GM19438 (cell line): Measurements from ENCODE around the gene NOS1.
"Not testable (repeated sequence)": the region's sequence is repeated elsewhere in the genome, so short reads cannot be mapped to it uniquely, and the experiment has no call there.

Experiments
- ATAC-seq: cut with Tn5 transposase; IDR thresholded peaks from one replicate; pipeline ENCODE4 v1.9.1; 2021; ENCODE audit warnings: low read depth; ENCODE audit not compliant: unreplicated experiment

NOS1 gene

GRCh38 chr12:117280019-117280680 is 81.3 kb downstream of the NOS1 start:
- no peak for ATAC-seq

DNA sequence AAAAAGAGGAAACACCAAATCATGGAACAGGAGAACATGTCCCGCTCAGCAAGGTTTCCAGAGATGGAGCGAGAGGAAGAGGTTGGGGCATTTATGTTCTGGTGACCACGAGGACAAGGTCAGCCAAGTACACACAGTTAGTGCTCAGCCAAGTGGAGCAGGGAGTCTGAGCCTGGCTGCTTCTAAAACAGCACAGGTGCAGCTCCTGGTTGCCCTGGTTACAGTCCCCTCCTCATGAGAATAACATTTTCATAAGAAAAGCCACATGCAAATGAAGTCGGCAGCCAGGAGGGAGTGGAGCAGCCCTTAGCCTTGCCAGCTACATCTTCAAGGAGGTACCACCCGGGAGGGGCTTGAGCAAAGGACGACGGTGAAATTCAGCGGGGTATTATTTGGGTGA is 81.8 kb downstream of the NOS1 start:
- ATAC-seq = no peak

- ATAC-seq = no peak
These were observed 83.6 kb downstream of the NOS1 start for GRCh38 chr12:117277875-117278274.

DNA sequence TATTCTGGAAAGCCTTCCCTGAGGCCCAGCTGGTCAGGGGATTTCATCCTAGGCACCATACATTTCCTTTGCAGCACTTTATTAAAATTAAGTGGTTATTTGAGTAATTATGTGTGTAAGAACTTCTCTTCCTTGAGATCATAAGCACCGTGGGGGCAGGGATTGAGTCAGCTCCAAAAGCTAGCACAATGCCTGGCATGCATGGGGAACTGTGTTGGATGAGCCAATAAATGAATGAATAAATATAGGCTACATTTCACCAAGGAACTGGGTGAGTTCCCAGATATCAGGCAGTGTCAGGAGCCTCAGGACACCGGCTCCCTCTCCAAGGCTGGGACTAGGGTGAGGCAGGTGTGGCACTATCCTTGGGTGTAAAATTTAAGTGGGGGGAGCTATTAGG is 88.3 kb downstream of the NOS1 start:
- no peak for ATAC-seq

- no peak for ATAC-seq
These were observed 88.7 kb downstream of the NOS1 start for GRCh38 chr12:117272690-117273089.

GRCh38 chr12:117262749-117263148 is 98.7 kb downstream of the NOS1 start:
- no peak for ATAC-seq

DNA sequence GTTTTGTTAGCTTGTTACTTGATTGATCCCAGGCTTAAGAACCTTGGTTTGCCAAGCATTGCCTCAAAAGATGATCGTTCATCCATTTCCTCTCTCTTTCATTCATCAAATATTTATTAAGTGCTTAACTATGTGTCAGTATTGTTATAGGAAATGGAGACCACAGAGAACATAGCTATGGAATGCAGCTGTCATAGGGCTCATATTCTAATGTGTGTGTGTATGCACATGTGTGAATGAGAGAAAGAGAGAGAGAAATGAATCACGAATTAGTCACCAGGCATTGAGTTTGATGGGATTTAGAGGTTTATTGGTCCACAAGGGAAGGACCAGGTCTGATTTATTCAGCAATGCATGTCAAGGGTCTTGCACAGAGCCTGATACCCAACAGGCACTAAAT is 100.2 kb downstream of the NOS1 start:
- ATAC-seq = no peak

DNA sequence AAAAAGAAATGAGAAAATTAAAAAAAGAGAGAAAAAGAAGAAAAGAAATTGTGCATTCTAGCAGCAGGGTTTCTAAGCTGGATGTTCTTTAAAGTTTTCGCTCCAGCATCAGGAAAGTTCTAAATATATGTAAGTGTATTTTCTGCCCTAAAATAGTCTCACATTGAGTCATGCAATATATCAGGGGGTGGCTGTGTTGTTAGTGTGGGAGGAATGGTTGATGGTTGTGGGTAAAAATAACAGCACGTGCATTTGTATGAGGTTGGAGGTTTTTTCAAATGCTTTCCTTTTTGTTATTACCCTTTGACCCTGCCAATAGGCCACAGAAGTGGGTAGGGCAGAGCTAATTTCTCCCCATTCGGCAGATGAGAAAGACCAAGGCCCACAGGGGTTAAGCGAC is 106.0 kb downstream of the NOS1 start:
- ATAC-seq = no peak

DNA sequence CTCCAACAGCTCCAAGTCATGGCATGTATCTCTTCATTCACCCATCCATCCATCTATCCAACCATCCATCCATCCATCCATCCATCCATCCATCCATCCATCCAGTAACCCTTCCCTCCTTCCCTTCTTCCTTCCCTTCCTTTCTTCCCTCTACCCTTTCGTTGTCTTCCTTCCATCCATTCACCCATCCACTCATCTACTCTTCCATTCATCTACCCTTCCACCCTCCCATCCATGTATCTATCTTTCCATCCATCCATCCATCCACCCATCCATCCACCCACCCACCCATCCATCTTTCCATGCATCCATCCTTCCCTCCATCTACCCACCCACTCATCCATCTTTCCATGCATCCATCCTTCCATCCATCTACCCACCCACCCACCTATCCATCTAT is 117.9 kb downstream of the NOS1 start:
- no peak for ATAC-seq

DNA sequence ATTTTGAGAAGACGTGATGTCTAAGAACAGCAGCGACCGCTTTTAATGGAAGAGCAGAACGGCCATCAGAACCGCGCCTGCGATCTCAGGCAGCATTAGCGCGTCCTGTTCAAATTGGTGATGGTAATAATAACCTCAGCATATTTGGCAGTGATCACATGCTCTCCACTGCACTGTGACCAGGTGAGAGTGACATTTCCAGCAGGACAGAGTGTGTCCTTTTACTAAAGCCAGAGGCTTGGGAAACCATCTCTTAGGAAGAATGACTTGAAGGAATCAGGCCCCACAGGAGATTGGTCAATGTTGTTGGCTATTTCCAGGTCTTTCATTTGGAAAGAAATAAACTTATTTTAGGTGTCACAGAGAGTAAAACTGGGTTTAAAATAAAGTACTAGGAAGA is 119.7 kb downstream of the NOS1 start:
- ATAC-seq = no peak

DNA sequence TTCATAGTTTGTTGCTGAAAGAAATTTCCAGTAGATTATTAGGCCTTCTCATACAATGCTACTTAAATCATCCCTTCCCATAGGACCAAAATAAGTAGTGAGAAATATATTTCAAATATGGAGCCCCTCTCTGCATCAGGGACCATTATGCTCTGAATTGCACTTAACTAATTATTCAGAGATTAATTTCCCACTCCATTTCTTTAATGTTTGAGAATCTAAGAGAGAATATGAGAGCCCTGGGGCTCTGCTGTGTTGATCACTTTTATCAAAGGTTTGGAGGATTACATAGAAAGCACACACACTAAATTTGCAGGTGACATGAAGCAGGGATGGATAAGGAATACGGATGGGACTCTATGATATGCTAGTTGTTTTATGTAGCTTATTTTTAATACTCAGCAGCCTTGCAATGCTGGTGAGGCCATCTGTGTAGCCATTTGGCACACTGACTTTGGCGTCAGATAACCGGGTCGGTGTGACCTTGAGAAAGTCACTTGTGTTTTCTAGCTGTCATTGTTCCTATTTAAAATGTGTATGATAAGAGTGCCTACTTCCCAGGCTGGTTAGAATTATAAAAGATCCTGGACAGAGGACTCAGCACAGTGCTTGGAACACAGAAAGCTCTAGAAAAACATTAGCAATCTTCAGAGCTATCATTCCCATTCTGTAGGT is 121.2 kb downstream of the NOS1 start:
- ATAC-seq = no peak

GRCh38 chr12:117236456-117237001 is 124.9 kb downstream of the NOS1 start:
- no peak for ATAC-seq

DNA sequence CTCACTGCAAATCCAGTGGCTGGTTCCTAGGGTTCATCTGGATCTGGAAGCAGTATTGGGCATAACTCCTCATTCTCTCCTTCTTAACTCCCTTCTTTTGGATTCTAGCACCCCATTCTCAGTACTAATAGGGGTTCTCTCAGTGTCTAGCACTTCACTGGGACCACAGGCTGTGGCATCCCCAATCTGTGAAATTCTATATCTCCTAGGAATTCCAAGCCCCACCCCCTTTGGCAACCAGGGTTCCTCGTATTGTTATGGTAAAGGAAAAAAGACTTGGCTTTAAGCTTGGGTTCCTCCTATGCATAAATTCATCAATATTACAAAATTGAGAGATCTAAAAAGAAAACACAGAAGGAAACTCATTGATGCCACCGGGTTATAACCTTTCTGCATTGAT is 126.2 kb downstream of the NOS1 start:
- no peak for ATAC-seq

DNA sequence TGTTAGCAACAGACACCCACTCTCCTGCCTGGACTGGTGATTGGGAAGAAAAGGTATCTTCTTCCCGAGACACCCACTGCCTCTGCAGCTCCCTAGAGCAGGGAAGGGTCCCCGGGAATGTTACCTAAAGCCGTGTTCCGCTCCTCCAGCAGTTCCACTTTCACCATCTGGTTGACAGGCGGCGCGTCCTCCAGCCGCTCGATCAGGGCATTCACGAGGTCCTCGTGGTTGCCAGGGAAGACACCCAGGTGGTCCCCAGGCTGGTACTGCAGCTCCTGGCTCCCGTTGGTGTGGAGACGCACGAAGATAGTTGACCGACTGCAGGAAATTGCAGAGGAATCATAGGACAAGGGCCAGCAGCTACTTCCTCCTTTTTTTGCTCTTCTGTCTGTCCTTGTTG is 127.0 kb downstream of the NOS1 start:
- no peak for ATAC-seq

DNA sequence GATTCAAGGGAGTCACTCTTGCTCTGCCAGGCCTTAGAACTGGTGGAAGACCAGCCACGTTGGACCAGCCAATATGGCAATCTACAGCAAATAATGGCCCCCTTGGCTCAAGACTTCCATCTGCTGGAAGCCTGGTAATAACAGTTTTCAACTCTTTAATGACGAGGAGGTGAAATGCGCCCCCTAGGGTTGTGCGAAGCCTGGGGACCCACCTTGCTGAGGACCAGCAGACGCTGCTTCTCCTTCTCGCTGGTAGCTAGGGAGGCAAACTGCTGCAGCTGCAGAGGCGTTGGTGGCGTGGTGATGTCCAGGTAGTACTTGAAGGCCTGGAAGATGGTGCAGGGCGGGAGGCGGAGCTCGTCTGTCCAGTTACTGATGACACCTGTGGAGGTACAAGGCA is 129.7 kb downstream of the NOS1 start:
- no peak for ATAC-seq

DNA sequence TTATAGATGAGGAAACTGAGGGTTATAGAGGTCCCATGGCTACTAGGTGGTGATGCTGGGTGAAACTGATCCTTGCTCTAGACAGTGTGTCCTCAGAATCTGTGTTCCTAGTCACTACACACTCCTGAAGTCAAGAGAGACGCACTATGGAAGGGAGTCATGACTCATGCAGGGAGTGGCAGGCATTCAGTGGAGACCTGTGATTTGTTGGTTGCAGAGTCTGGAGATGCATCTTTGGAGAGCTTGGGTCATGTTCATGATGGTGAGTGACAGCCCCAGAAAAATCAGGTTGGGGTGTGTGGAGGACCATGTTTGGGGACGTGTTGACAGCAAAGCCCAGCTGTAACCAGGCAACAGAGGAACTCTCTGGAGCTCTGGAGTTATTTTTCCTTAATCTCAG is 133.2 kb downstream of the NOS1 start:
- ATAC-seq = no peak

DNA sequence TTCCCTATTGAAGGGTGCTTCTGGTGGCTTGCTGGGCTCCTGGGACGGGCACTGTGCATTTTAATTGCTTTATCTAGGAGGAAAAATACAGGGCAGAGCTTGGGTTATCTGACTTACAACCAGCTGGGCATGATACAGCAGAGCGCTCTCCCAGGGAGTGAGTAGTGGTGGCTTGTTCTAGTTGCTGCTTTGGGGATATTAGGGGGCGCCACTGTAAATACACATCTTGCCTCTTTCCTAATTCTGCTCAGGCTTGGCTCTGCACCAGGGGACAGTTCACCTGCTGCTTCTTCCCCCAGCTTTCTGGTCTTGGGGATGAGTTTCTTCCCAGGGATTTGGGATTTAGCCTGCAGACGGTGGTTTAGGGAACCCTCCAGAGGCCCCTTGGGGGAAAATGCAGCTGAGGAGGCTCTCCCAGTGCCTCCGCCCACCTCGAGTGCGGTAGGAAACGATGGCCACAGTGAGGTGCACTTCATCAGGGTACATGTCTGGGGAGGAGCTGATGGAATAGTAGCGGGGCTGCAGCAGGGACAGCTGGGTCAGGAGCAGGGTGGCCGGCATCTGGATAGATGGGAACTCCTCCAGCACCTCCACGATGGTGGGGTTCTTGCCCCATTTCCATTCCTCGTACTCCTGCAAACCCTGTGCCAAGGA is 134.3 kb downstream of the NOS1 start:
- ATAC-seq = no peak

- ATAC-seq = no peak
These were observed 134.9 kb downstream of the NOS1 start for GRCh38 chr12:117226505-117226904.

DNA sequence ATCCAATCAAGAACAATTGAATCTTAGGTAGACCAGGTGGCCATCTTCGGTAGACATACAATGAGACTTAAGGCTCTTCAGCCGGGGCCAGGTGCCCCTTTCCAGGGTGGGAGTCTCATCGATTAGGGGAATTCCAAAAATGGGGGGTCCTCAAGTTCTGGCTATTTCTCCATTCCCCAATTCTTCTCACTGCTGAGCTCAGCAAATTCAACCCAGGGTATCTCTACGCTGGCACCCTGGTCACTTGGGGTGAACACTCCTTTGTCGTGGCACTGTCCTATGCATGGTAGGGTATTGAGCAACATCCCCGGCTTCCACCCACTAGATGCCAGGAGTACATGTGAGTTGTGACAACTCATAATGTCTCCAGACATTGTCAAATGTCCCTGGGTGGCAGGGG is 136.2 kb downstream of the NOS1 start:
- no peak for ATAC-seq

- ATAC-seq = not testable (repeated sequence)
These were observed 140.5 kb downstream of the NOS1 start for GRCh38 chr12:117220947-117221346.

- no peak for ATAC-seq
These were observed 143.3 kb downstream of the NOS1 start for GRCh38 chr12:117218149-117218548.

- no peak for ATAC-seq
These were observed 144.7 kb downstream of the NOS1 start for GRCh38 chr12:117216686-117217085.
